Type B pancreatic cell (in vitro differentiated cells): Measurements from ENCODE around the gene TSHZ2. TPM values are rescaled to one million over a fixed set of nuclear protein-coding genes. Genes with fewer than 3 reads are reported as not detected.

Source experiments
- DNase-seq: peaks from one replicate; pipeline ENCODE4 v3.0.0; 2021; ENCODE audit warnings: mixed read lengths; ENCODE audit not compliant: unreplicated experiment; ENCODE audit errors: extremely low spot score
- H3K27ac Mint-ChIP-seq: 2 replicates; pipeline ENCODE4 v1.8.0; 2021; ENCODE audit warnings: mild to moderate bottlenecking, mixed read lengths
- H3K27me3 Mint-ChIP-seq: 2 replicates; pipeline ENCODE4 v1.8.0; 2021; ENCODE audit warnings: mixed read lengths
- H3K36me3 Mint-ChIP-seq: 2 replicates; pipeline ENCODE4 v1.8.0; 2021; ENCODE audit warnings: mixed read lengths
- H3K4me1 Mint-ChIP-seq: one replicate; pipeline ENCODE4 v1.8.0; 2021; ENCODE audit warnings: mixed read lengths; ENCODE audit not compliant: unreplicated experiment
- H3K4me3 Mint-ChIP-seq: 2 replicates; pipeline ENCODE4 v1.8.0; 2021; ENCODE audit warnings: mild to moderate bottlenecking, mixed read lengths
- H3K9me3 Mint-ChIP-seq: 2 replicates; pipeline ENCODE4 v1.8.0; 2021; ENCODE audit warnings: mixed read lengths
- CTCF ChIP-seq: fragments of 200-600 bp; sonication (generic); conservative IDR thresholded peaks from 2 replicates; pipeline ENCODE4 v1.5.0; 2021; ENCODE audit warnings: antibody characterized with exemption, mild to moderate bottlenecking
- total RNA-seq: library from RNA; stranded (reverse); gene quantifications from 2 replicates; pipeline ENCODE4 v1.2.1, GENCODE V29; 2021; ENCODE audit warnings: low replicate concordance

The TSHZ2 gene
- total RNA-seq, 1 donor from 2014 or later = 45.5 TPM

- Mint-ChIP-seq H3K27ac (no peak overlapping the region), H3K4me3 (no peak overlapping the region), H3K4me1 (peaks cover 13% of the 10 kb centered on the region), H3K27me3 (no peaks in the 10 kb centered on the region), H3K36me3 (peaks cover 12% of the 10 kb centered on the region), H3K9me3 (peaks cover 4% of the 10 kb centered on the region)
- TF ChIP-seq CTCF = no peak
- DNase-seq = no peak
These were observed 310.2 kb downstream of the TSHZ2 start for GRCh38 chr20:53282217-53282955.

GRCh38 chr20:53283011-53283410 lies 310.9 kb downstream of the TSHZ2 start:
- Mint-ChIP-seq H3K36me3 (peaks cover 12% of the 10 kb centered on the region), H3K9me3 (peaks cover 4% of the 10 kb centered on the region), H3K27me3 (no peaks in the 10 kb centered on the region), H3K27ac (no peak overlapping the region), H3K4me3 (no peak overlapping the region), H3K4me1 (peaks cover 15% of the 10 kb centered on the region)
- DNase-seq = no peak
- no peak for TF ChIP-seq CTCF

- H3K9me3 Mint-ChIP-seq = no peaks in the 10 kb centered on the region
- no peaks in the 10 kb centered on the region for H3K27me3 Mint-ChIP-seq
- peaks cover 9% of the 10 kb centered on the region for H3K36me3 Mint-ChIP-seq
- no peak for DNase-seq
- H3K4me3 Mint-ChIP-seq = no peak overlapping the region
- no peak overlapping the region for H3K27ac Mint-ChIP-seq
- H3K4me1 Mint-ChIP-seq = peaks cover 15% of the 10 kb centered on the region
- no peak for TF ChIP-seq CTCF
These were observed 311.4 kb downstream of the TSHZ2 start for GRCh38 chr20:53283597-53283996.

- no peak overlapping the region for H3K4me3 Mint-ChIP-seq
- no peak for TF ChIP-seq CTCF
These were observed 312.1 kb downstream of the TSHZ2 start for GRCh38 chr20:53284256-53284655.

GRCh38 chr20:53284696-53285095 lies 312.5 kb downstream of the TSHZ2 start:
- Mint-ChIP-seq H3K4me1 (peaks cover 15% of the 10 kb centered on the region), H3K27ac (no peak overlapping the region), H3K36me3 (peaks cover 9% of the 10 kb centered on the region), H3K27me3 (no peaks in the 10 kb centered on the region), H3K9me3 (no peaks in the 10 kb centered on the region), H3K4me3 (no peak overlapping the region)
- DNase-seq = no peak
- TF ChIP-seq CTCF = no peak

More at GRCh38 chr20:53284256-53284655, 312.1 kb downstream of the TSHZ2 start:
- Mint-ChIP-seq H3K27me3 (no peaks in the 10 kb centered on the region), H3K4me1 (peaks cover 15% of the 10 kb centered on the region), H3K27ac (no peak overlapping the region), H3K9me3 (no peaks in the 10 kb centered on the region), H3K36me3 (peaks cover 9% of the 10 kb centered on the region)
- DNase-seq = no peak
